Erythroblast (primary cell): ENCODE results near the gene AKAP1.

Experiments used
- GATA1 ChIP-seq: IDR thresholded peaks from 2 replicates; pipeline ENCODE4 v1.6.1; 2011; ENCODE audit warnings: low read depth, mild to moderate bottlenecking, control low read depth, low read length, moderate library complexity
- POLR2A ChIP-seq: IDR thresholded peaks from 2 replicates; pipeline ENCODE4 v1.6.1; 2011; ENCODE audit warnings: mild to moderate bottlenecking, low read length

- TF ChIP-seq POLR2A (no peak), GATA1 (no peak)
These were observed 14.1 kb downstream of the AKAP1 start for GRCh38 chr17:57099165-57099564.
